Astrocyte of the cerebellum (primary cell): ENCODE measurements around the gene PIP5KL1.
A peak's percentile ranks its signal among the peaks of the same experiment; 100 is the strongest.

Experiments
- DNase-seq: peaks from one replicate; pipeline ENCODE4 v3.0.0-alpha.2; 2011; ENCODE audit warnings: low read depth
- H3K4me3 ChIP-seq: 2 replicates; pipeline ENCODE4 v1.5.1; 2011; ENCODE audit warnings: mild to moderate bottlenecking, low read depth, low read length, moderate library complexity
- in situ Hi-C: cut with HindIII; loops from 2 replicates; pipeline ENCODE4 v1.10.0; 2017; ENCODE audit warnings: low sequenced_read_pairs
- TF ChIP-seq, protein P1 (sequence below): IDR thresholded peaks from 2 replicates; pipeline ENCODE4 v1.5.1; 2012; ENCODE audit warnings: low read length, low read depth, moderate library complexity, mild to moderate bottlenecking; ENCODE audit errors: missing control alignments

The PIP5KL1 gene

DNA sequence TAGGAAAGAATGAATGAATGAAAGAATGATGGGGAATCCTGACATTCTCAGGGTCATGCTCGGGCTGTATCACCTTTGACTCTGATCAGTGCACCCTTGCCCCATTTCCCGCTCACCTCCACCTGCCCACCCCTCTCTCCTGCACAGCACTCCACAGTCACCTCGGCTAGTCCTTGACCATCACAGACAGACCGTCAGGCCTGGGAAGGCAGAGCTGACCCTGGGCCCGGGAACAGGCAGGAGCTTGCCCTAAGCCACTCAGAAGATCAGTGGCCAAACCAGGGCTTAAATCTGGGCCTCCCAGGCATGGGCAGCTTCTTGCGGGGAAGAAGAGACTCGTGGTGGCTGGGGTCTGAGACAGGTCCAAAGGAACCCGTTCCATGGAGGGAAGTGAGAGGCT lies 34.8 kb downstream of the PIP5KL1 start:
- in situ Hi-C loops = no loop called here
- TF ChIP-seq, protein P1, sequence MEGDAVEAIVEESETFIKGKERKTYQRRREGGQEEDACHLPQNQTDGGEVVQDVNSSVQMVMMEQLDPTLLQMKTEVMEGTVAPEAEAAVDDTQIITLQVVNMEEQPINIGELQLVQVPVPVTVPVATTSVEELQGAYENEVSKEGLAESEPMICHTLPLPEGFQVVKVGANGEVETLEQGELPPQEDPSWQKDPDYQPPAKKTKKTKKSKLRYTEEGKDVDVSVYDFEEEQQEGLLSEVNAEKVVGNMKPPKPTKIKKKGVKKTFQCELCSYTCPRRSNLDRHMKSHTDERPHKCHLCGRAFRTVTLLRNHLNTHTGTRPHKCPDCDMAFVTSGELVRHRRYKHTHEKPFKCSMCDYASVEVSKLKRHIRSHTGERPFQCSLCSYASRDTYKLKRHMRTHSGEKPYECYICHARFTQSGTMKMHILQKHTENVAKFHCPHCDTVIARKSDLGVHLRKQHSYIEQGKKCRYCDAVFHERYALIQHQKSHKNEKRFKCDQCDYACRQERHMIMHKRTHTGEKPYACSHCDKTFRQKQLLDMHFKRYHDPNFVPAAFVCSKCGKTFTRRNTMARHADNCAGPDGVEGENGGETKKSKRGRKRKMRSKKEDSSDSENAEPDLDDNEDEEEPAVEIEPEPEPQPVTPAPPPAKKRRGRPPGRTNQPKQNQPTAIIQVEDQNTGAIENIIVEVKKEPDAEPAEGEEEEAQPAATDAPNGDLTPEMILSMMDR = no peak
- no peak for DNase-seq
- H3K4me3 ChIP-seq = no peak overlapping the region

DNA sequence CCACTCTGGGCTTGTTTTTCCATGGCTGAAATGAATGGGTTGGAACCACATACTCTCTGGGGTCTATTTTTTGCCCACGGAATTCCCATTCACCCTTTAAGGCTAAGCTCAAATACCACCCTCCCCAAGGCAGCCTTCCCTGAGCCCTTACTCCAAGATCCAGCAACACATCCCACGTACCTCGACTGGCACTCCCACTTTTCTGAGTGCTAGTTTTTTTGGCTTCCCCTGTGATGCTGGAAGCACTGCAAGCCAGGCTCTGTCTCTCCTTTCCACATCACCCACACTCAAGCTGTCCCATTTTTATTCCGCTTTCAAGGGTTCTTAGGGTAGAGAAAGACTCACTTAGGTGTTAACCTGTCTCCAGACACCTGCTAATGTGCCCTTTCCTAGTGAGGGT lies 37.2 kb downstream of the PIP5KL1 start:
- TF ChIP-seq, protein P1 = no peak
- in situ Hi-C loops = no loop called here
- no peak overlapping the region for H3K4me3 ChIP-seq
- DNase-seq = no peak

DNA sequence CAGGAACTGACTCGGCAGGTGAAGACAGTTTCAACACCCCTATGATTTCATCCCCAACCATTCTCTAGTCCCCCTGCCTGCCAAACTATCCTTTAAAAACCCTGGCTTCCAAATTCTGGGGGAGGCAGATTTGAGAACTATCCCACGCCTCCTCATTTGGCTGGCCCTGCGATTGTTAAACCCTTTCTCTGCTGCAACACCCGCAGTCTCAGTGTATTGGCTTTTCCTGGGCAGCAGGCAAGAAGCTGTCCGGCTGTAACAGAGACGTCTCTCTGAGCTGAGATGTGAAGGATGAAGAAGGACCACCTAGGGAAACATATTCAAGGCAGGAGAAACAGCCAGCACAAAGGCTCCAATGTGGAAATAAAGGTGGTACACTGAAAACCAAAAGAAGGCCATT lies 37.7 kb downstream of the PIP5KL1 start:
- no peak for DNase-seq
- H3K4me3 ChIP-seq = no peak overlapping the region
- TF ChIP-seq, protein P1 = no peak
- in situ Hi-C loops = no loop called here

DNA sequence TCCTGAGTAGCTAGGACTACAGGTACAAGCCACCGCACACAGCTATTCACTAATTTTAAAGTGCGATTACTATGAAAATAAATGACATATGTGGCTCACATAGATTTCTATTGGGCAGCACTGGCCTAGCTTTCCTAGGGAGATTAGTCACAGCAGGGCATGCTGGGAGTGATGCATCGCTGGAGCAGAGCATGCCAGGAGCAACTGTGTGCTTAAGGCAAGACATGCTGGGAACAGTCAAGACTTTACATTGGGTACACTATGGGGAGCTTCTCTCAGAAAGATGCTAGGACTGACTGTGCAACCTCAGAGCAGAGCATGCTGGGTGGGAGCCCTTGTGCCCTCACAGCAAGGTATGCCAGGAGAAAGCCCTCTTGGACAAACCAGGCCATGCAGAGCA lies 40.5 kb downstream of the PIP5KL1 start:
- no peak for DNase-seq
- TF ChIP-seq, protein P1 = no peak
- no peak overlapping the region for H3K4me3 ChIP-seq
- in situ Hi-C loops = no loop called here

DNA sequence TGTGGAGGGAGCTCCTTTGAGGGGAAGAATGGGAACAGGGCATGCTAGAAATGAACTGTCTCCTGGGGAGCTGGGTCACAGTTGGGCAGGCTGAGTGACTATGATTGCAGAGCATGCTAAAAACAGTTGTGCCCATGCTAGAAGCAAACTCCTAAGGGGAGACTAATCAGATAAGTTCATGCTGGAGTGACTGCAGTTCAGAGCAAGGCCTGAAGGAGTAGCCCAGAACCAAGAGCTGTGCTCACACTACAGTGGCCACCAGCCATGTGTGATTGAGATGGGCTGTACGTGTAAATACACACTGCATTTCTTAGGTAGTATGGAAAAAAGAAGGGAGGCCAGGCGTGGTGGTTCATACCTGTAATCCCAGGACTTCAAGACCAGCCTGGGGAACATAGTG lies 42.8 kb downstream of the PIP5KL1 start:
- no peak overlapping the region for H3K4me3 ChIP-seq
- TF ChIP-seq, protein P1 = peak; percentile 34
- no peak for DNase-seq
- in situ Hi-C loops = no loop called here

DNA sequence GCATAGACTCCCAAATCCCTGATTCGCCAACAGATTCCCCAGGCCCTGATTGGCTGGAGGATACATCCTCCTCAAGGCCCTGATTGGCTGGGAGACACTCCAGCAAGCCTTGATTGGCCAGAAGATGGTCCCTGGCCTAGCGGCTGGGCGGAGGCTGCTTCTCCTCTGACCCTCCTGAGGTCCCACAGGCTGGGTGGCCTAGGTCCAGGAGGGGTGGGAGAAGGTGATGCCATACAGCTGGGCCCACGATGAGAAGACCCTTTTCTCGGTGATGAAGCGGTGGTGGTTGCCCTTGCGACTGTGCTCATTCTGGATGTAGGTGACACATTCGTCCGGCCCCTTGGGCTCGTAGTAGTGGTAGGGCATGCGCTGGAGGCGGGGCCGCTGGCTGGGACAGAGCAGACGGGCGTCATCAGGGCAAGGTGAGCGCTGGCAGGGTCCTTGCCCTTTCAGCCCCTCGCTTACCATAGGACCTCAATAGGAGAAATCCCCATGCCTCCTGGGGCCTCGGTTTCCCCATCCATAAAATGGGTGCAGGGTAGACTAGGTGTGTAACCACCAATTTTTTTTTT lies 44.1 kb downstream of the PIP5KL1 start:
- TF ChIP-seq, protein P1 = no peak
- H3K4me3 ChIP-seq = no peak overlapping the region
- no peak for DNase-seq
- in situ Hi-C loops = no loop called here
